Endodermal cell (in vitro differentiated cells): ENCODE measurements around the gene ESF1. TPM values are rescaled to one million over a fixed set of nuclear protein-coding genes. Genes with fewer than 3 reads are reported as not detected.

Experiments used
- DNase-seq: peaks from one replicate; pipeline ENCODE4 v3.0.0-alpha.2; 2017
- H3K27ac ChIP-seq: 2 replicates; pipeline ENCODE4 v1.5.1; 2013; ENCODE audit warnings: mild to moderate bottlenecking, low read depth, low read length, moderate library complexity
- H3K27me3 ChIP-seq: 2 replicates; pipeline ENCODE4 v1.6.1; 2013; ENCODE audit warnings: mild to moderate bottlenecking, low read length, moderate library complexity; ENCODE audit not compliant: insufficient read depth, control insufficient read depth, poor library complexity, severe bottlenecking
- H3K36me3 ChIP-seq: 2 replicates; pipeline ENCODE4 v1.7.0; 2013; ENCODE audit warnings: mild to moderate bottlenecking, low read length, moderate library complexity; ENCODE audit not compliant: control insufficient read depth, insufficient read depth
- H3K4me1 ChIP-seq: one replicate; pipeline ENCODE4 v1.7.0; 2013; ENCODE audit warnings: low read length; ENCODE audit not compliant: control insufficient read depth, insufficient read depth
- H3K4me3 ChIP-seq: 2 replicates; pipeline ENCODE4 v1.5.1; 2013; ENCODE audit warnings: mild to moderate bottlenecking, low read length, moderate library complexity
- H3K9ac ChIP-seq: 2 replicates; pipeline ENCODE4 v1.6.1; 2013; ENCODE audit warnings: mild to moderate bottlenecking, low read length, moderate library complexity; ENCODE audit not compliant: poor library complexity, severe bottlenecking; ENCODE audit errors: extremely low read depth
- H3K9me3 ChIP-seq: 2 replicates; pipeline ENCODE4 v1.6.1; 2013; ENCODE audit warnings: mild to moderate bottlenecking, low read length, moderate library complexity; ENCODE audit not compliant: control insufficient read depth
- H3K27ac Mint-ChIP-seq: 2 replicates; pipeline ENCODE4 v1.8.0; 2020; ENCODE audit warnings: mixed read lengths
- H3K27me3 Mint-ChIP-seq: 2 replicates; pipeline ENCODE4 v1.8.0; 2021; ENCODE audit warnings: mild to moderate bottlenecking, mixed read lengths; ENCODE audit not compliant: insufficient read depth
- H3K36me3 Mint-ChIP-seq: 2 replicates; pipeline ENCODE4 v1.8.0; 2020; ENCODE audit warnings: low read depth, mixed read lengths
- H3K4me1 Mint-ChIP-seq: 2 replicates; pipeline ENCODE4 v1.8.0; 2020; ENCODE audit warnings: mixed read lengths
- H3K4me3 Mint-ChIP-seq: 2 replicates; pipeline ENCODE4 v1.8.0; 2020; ENCODE audit warnings: mild to moderate bottlenecking, moderate library complexity, mixed read lengths
- H3K9me3 Mint-ChIP-seq: 2 replicates; pipeline ENCODE4 v1.8.0; 2020; ENCODE audit warnings: mild to moderate bottlenecking, mixed read lengths
- WGBS, 2 experiments: methylation state at CpG; one replicate each; pipeline versions ENCODE4 v1.1.5 to v1.1.7; 2013; ENCODE audit warnings: missing lambda C conversion rate in 2 of 2, mixed read lengths in 1 of 2; ENCODE audit not compliant: insufficient coverage in 1 of 2, insufficient read length in 1 of 2; 5-methylcytosine and 5-hydroxymethylcytosine counted together
- total RNA-seq, 2 donors: library from RNA; stranded (reverse); fragmentation: NEBNext Ultra II Directional in 1 of 2; extraction: Animal tissue kit (Norgen Biotek cat#: 25700) in 1 of 2; gene quantifications; 2 replicates in 1 of 2; 3 replicates in 1 of 2; pipeline ENCODE4 v1.2.1, GENCODE V29; 2021
- TF ChIP-seq, protein P1 (sequence below): fragments of 200-600 bp; sonication (generic); conservative IDR thresholded peaks from 2 replicates; pipeline ENCODE4 v1.5.0; 2021; ENCODE audit warnings: antibody characterized with exemption, mild to moderate bottlenecking

The ESF1 gene
- total RNA-seq, 2 donors from 2014 or later: 23.9 to 32.1 TPM

DNA sequence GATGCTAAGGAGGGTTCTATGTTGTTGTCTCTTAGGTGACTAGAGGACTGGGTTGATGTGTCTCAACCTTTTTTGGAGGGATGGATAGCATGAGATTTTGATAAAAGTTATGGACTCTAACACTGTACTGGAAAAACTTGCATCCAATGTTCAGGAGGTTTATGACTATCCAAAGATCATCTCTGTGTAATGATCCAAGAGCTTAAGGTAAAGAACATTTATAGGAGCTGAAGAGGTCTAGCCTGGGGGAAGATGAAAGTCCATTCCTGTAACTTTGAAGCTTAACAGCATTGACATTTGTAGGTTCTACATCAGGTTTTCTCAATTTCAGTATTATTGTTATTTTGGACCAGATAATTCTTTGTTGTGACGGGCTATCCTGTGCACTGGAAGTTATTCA lies 48.9 kb downstream of the ESF1 start:
- Histone ChIP-seq H3K4me1 (no peaks in the 10 kb centered on the region), H3K9ac (no peak overlapping the region), H3K36me3 (peaks cover 67% of the 10 kb centered on the region), H3K27me3 (no peaks in the 10 kb centered on the region), H3K27ac (no peak overlapping the region), H3K4me3 (no peak overlapping the region), H3K9me3 (peaks cover 31% of the 10 kb centered on the region)
- WGBS, 2 experiments: 100% methylated on average over 1 of the region's 1 CpG
- Mint-ChIP-seq H3K27me3 (no peaks in the 10 kb centered on the region), H3K27ac (no peak overlapping the region), H3K9me3 (peaks cover 16% of the 10 kb centered on the region), H3K36me3 (peaks cover 74% of the 10 kb centered on the region), H3K4me3 (no peak overlapping the region), H3K4me1 (peaks cover 10% of the 10 kb centered on the region)
- no peak for DNase-seq
- TF ChIP-seq, protein P1, sequence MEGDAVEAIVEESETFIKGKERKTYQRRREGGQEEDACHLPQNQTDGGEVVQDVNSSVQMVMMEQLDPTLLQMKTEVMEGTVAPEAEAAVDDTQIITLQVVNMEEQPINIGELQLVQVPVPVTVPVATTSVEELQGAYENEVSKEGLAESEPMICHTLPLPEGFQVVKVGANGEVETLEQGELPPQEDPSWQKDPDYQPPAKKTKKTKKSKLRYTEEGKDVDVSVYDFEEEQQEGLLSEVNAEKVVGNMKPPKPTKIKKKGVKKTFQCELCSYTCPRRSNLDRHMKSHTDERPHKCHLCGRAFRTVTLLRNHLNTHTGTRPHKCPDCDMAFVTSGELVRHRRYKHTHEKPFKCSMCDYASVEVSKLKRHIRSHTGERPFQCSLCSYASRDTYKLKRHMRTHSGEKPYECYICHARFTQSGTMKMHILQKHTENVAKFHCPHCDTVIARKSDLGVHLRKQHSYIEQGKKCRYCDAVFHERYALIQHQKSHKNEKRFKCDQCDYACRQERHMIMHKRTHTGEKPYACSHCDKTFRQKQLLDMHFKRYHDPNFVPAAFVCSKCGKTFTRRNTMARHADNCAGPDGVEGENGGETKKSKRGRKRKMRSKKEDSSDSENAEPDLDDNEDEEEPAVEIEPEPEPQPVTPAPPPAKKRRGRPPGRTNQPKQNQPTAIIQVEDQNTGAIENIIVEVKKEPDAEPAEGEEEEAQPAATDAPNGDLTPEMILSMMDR: no peak

DNA sequence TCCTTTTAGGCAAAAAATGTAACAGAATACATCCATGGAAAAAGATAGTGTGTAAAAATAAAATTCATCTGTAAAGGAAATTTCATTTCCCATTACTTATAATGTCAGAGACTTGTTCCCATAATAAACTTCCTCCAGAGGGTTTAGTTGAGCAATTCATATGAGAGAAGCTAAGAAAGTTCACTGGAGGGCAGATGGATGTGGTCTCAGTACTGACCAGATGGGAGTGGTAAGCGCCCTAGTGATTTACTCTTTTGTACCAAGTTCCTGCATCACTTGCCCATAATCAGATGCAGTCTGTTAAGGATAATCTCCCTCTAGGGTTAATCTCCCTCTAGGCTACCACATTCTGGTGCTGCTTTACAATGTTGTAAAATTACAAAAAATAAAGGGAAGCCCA lies 61.7 kb downstream of the ESF1 start:
- no peaks in the 10 kb centered on the region for H3K27me3 ChIP-seq
- TF ChIP-seq, protein P1: no peak
- Mint-ChIP-seq H3K27ac (no peak overlapping the region), H3K27me3 (no peaks in the 10 kb centered on the region), H3K9me3 (no peaks in the 10 kb centered on the region), H3K4me3 (no peak overlapping the region), H3K36me3 (peaks cover 19% of the 10 kb centered on the region), H3K4me1 (no peaks in the 10 kb centered on the region)
- no peak for DNase-seq
- WGBS, 2 experiments: 100% methylated on average over 1 of the region's 1 CpG
- no peak overlapping the region for H3K27ac ChIP-seq
- H3K9ac ChIP-seq: no peak overlapping the region
- H3K4me1 ChIP-seq: no peaks in the 10 kb centered on the region
- H3K4me3 ChIP-seq: no peak overlapping the region
- H3K36me3 ChIP-seq: peaks cover 44% of the 10 kb centered on the region
- no peaks in the 10 kb centered on the region for H3K9me3 ChIP-seq

DNA sequence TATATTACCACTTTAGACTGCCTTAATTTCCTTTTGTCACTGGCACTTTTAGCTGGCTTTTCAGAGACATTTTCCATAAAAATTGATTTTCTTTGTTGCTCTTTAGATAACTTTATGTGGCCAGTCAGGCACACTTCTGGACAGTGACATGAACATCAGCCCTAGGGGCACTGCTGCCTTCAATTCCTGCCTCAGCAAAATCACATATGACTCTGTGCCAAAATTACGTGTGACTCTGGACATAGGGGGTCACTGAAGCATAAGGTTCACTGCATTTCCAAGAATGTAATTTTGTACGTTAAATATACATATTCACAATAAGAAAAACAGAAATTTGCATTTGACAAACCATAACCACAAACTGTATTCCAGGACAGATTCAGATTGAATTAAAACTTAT lies 66.5 kb downstream of the ESF1 start:
- no peak overlapping the region for H3K27ac Mint-ChIP-seq

More for the DNA sequence above, 66.5 kb downstream of the ESF1 start:
- Histone ChIP-seq H3K4me3 (no peak overlapping the region), H3K4me1 (no peaks in the 10 kb centered on the region), H3K27ac (no peak overlapping the region), H3K9me3 (peaks cover 6% of the 10 kb centered on the region), H3K9ac (no peak overlapping the region), H3K27me3 (no peaks in the 10 kb centered on the region), H3K36me3 (peaks cover 60% of the 10 kb centered on the region)
- no peaks in the 10 kb centered on the region for H3K27me3 Mint-ChIP-seq
- H3K9me3 Mint-ChIP-seq: no peaks in the 10 kb centered on the region
- no peaks in the 10 kb centered on the region for H3K4me1 Mint-ChIP-seq
- no peak overlapping the region for H3K4me3 Mint-ChIP-seq
- peaks cover 50% of the 10 kb centered on the region for H3K36me3 Mint-ChIP-seq
- DNase-seq: no peak
- TF ChIP-seq, protein P1: no peak
- WGBS, 2 experiments: 100% methylated on average over 2 of the region's 2 CpGs; no CpG with 5 or more reads in 1 of the 2 experiments
